MM.1S (cell line): ENCODE results near the gene HDAC3.

ENCODE experiments used
- DNase-seq: peaks from one replicate; pipeline ENCODE4 v3.0.0-alpha.2; 2015
- H2AFZ ChIP-seq: fragments of 300-600 bp; sonication (generic); 2 replicates; pipeline ENCODE4 v1.6.0; 2016; ENCODE audit warnings: antibody characterized with exemption, low read length
- H3F3A ChIP-seq: fragments of 300-600 bp; sonication (generic); 2 replicates; pipeline ENCODE4 v1.6.1; 2016; ENCODE audit warnings: mild to moderate bottlenecking, antibody characterized with exemption, low read length, moderate library complexity, mixed read lengths; ENCODE audit not compliant: insufficient read depth
- H3K27ac ChIP-seq: fragments of 300-600 bp; sonication (generic); 2 replicates; pipeline ENCODE4 v1.5.1; 2016; ENCODE audit warnings: mild to moderate bottlenecking, low read length
- H3K27me3 ChIP-seq: fragments of 300-600 bp; sonication (generic); replicated peaks from 2 replicates; pipeline ENCODE4 v1.6.0; 2016; ENCODE audit warnings: low read length; ENCODE audit not compliant: insufficient read depth
- H3K36me3 ChIP-seq: fragments of 300-600 bp; sonication (generic); replicated peaks from 2 replicates; pipeline ENCODE4 v1.6.1; 2016; ENCODE audit warnings: mild to moderate bottlenecking, low read length, mixed read lengths; ENCODE audit not compliant: insufficient read depth
- H3K4me1 ChIP-seq: fragments of 300-600 bp; sonication (generic); 2 replicates; pipeline ENCODE4 v1.6.1; 2016; ENCODE audit warnings: low read length, mixed read lengths
- H3K4me2 ChIP-seq: fragments of 300-600 bp; sonication (generic); 2 replicates; pipeline ENCODE4 v1.6.0; 2016; ENCODE audit warnings: low read depth, low read length
- H3K4me3 ChIP-seq: fragments of 300-600 bp; sonication (generic); 2 replicates; pipeline ENCODE4 v1.5.1; 2016; ENCODE audit warnings: low read length, mixed read lengths
- H3K79me2 ChIP-seq: fragments of 300-600 bp; sonication (generic); 2 replicates; pipeline ENCODE4 v1.6.1; 2016; ENCODE audit warnings: mixed run types, low read length, mixed read lengths
- H3K9ac ChIP-seq: fragments of 300-600 bp; sonication (generic); 2 replicates; pipeline ENCODE4 v1.6.1; 2016; ENCODE audit warnings: low read length, mixed read lengths
- H3K9me2 ChIP-seq: fragments of 300-600 bp; sonication (generic); replicated peaks from 2 replicates; pipeline ENCODE4 v1.6.1; 2016; ENCODE audit warnings: mild to moderate bottlenecking, low read length, mixed read lengths; ENCODE audit not compliant: insufficient read depth
- H3K9me3 ChIP-seq: fragments of 300-600 bp; sonication (generic); replicated peaks from 2 replicates; pipeline ENCODE4 v1.6.1; 2016; ENCODE audit warnings: mild to moderate bottlenecking, low read length, mixed read lengths; ENCODE audit not compliant: insufficient read depth
- H4K20me1 ChIP-seq: fragments of 300-600 bp; sonication (generic); 2 replicates; pipeline ENCODE4 v1.6.1; 2016; ENCODE audit warnings: mild to moderate bottlenecking, low read length, moderate library complexity, mixed read lengths; ENCODE audit not compliant: insufficient read depth
- CTCF ChIP-seq: fragments of 300-600 bp; sonication (generic); IDR thresholded peaks from 2 replicates; pipeline ENCODE4 v1.5.1; 2016; ENCODE audit warnings: antibody characterized with exemption, low read length, mixed read lengths
- EZH2 ChIP-seq: fragments of 300-600 bp; sonication (generic); optimal IDR thresholded peaks from 2 replicates; pipeline ENCODE3; 2017; ENCODE audit warnings: low read depth, mild to moderate bottlenecking, antibody characterized with exemption, low read length, mixed read lengths
- EZH2phosphoT487 ChIP-seq: fragments of 300-600 bp; sonication (generic); IDR thresholded peaks from 2 replicates; pipeline ENCODE4 v1.6.1; 2018; ENCODE audit warnings: antibody characterized with exemption, low read length

Gene HDAC3

GRCh38 chr5:141596867-141597266, 39.8 kb downstream of the HDAC3 start:
- no peaks in the 10 kb centered on the region for H3K27me3 ChIP-seq
- no peaks in the 10 kb centered on the region for H3K9me3 ChIP-seq
- H3K9me2 ChIP-seq: no peaks in the 10 kb centered on the region
- H3K4me3 ChIP-seq: no peak overlapping the region
- H3K79me2 ChIP-seq: peaks cover 94% of the 10 kb centered on the region
- no peak overlapping the region for H3K4me2 ChIP-seq
- no peak for DNase-seq
- peaks cover 6% of the 10 kb centered on the region; the same call in 1 of the 2 replicates for H4K20me1 ChIP-seq
- TF ChIP-seq CTCF: no peak
- TF ChIP-seq EZH2phosphoT487: no peak
- TF ChIP-seq EZH2: no peak
- no peak overlapping the region for H3K27ac ChIP-seq
- H3K36me3 ChIP-seq: no peaks in the 10 kb centered on the region
- H2AFZ ChIP-seq: no peak overlapping the region
- peaks cover 16% of the 10 kb centered on the region for H3K4me1 ChIP-seq
- peaks cover 5% of the 10 kb centered on the region; the same call in 1 of the 2 replicates for H3F3A ChIP-seq
- H3K9ac ChIP-seq: no peak overlapping the region

GRCh38 chr5:141590127-141590526, 46.5 kb downstream of the HDAC3 start:
- H2AFZ ChIP-seq: no peak overlapping the region
- H3K36me3 ChIP-seq: 0 out of 2 replicates have a peak, but pooled peaks cover 6% of the 10 kb centered on the region
- no peak overlapping the region for H3K27ac ChIP-seq
- H3K79me2 ChIP-seq: peaks cover 86% of the 10 kb centered on the region
- no peak for TF ChIP-seq CTCF
- TF ChIP-seq EZH2: no peak
- no peak for DNase-seq
- peaks cover 5% of the 10 kb centered on the region; the same call in 1 of the 2 replicates for H4K20me1 ChIP-seq
- peaks cover 5% of the 10 kb centered on the region; the same call in 1 of the 2 replicates for H3F3A ChIP-seq
- H3K27me3 ChIP-seq: no peaks in the 10 kb centered on the region
- peaks cover 15% of the 10 kb centered on the region for H3K4me1 ChIP-seq
- no peaks in the 10 kb centered on the region for H3K9me2 ChIP-seq
- no peak overlapping the region for H3K4me2 ChIP-seq
- H3K9ac ChIP-seq: no peak overlapping the region
- no peak overlapping the region for H3K4me3 ChIP-seq
- H3K9me3 ChIP-seq: no peaks in the 10 kb centered on the region

GRCh38 chr5:141586246-141586645, 50.4 kb downstream of the HDAC3 start:
- Histone ChIP-seq H3K79me2 (peaks cover 52% of the 10 kb centered on the region), H3K9me2 (no peaks in the 10 kb centered on the region), H3F3A (no peaks in the 10 kb centered on the region), H3K4me2 (no peak overlapping the region), H3K9ac (no peak overlapping the region), H3K27ac (no peak overlapping the region), H2AFZ (no peak overlapping the region), H4K20me1 (0 out of 2 replicates have a peak, but pooled peaks cover 3% of the 10 kb centered on the region), H3K4me1 (peaks cover 7% of the 10 kb centered on the region; the same call in 1 of the 2 replicates), H3K27me3 (no peaks in the 10 kb centered on the region), H3K9me3 (no peaks in the 10 kb centered on the region), H3K36me3 (peaks cover 9% of the 10 kb centered on the region; the same call in 1 of the 2 replicates), H3K4me3 (no peak overlapping the region)
- TF ChIP-seq EZH2 (no peak), CTCF (no peak), EZH2phosphoT487 (no peak)
- no peak for DNase-seq
